HEK293 (cell line): ENCODE data around the gene FHIT.

Source experiments
- CTCF ChIP-seq: fragments of 450-650 bp; formaldehyde crosslinking; IDR thresholded peaks from 2 replicates; pipeline ENCODE4 v1.5.1; 2016; ENCODE audit warnings: missing biosample characterization, missing genetic modification characterization
- GLI4 ChIP-seq: fragments of 450-650 bp; formaldehyde crosslinking; IDR thresholded peaks from 2 replicates; pipeline ENCODE4 v1.5.1; 2016; ENCODE audit warnings: missing biosample characterization, missing genetic modification characterization
- PRDM4 ChIP-seq: fragments of 450-650 bp; formaldehyde crosslinking; IDR thresholded peaks from 2 replicates; pipeline ENCODE4 v1.5.1; 2017; ENCODE audit warnings: missing biosample characterization, missing genetic modification characterization
- REST ChIP-seq: fragments of 450-650 bp; formaldehyde crosslinking; IDR thresholded peaks from 2 replicates; pipeline ENCODE4 v1.5.1; 2016; ENCODE audit warnings: missing biosample characterization, missing genetic modification characterization
- ZBTB44 ChIP-seq: fragments of 450-650 bp; IDR thresholded peaks from 2 replicates; pipeline ENCODE4 v1.5.1; 2018; ENCODE audit warnings: missing biosample characterization, mild to moderate bottlenecking, missing genetic modification characterization
- ZBTB7A ChIP-seq: fragments of 450-650 bp; formaldehyde crosslinking; IDR thresholded peaks from 2 replicates; pipeline ENCODE4 v1.5.1; 2016; ENCODE audit warnings: low read depth, missing biosample characterization, missing genetic modification characterization
- ZFP37 ChIP-seq: fragments of 450-650 bp; formaldehyde crosslinking; IDR thresholded peaks from 2 replicates; pipeline ENCODE4 v1.5.1; 2016; ENCODE audit warnings: missing biosample characterization, missing genetic modification characterization
- ZSCAN5A ChIP-seq: fragments of 450-650 bp; formaldehyde crosslinking; IDR thresholded peaks from 2 replicates; pipeline ENCODE4 v1.5.1; 2016; ENCODE audit warnings: missing biosample characterization, missing genetic modification characterization

- no peak for TF ChIP-seq ZBTB44 (tag by site-specific recombination)
- no peak for TF ChIP-seq CTCF (tag by site-specific recombination)
- TF ChIP-seq GLI4 (tag by site-specific recombination) = no peak
- TF ChIP-seq PRDM4 (tag by site-specific recombination) = no peak
- no peak for TF ChIP-seq ZSCAN5A
- no peak for TF ChIP-seq REST (tag by site-specific recombination)
- TF ChIP-seq ZBTB7A (tag by site-specific recombination) = no peak
- no peak for TF ChIP-seq ZFP37 (tag by site-specific recombination)
Measured at GRCh38 chr3:60243456-60243855, 1007.8 kb downstream of the FHIT start.
